K562 (cell line): ENCODE results near the gene GATA5. TPM values are rescaled to one million over a fixed set of nuclear protein-coding genes. Genes with fewer than 3 reads are reported as not detected.

Experiments used
- BACH1 ChIP-seq: fragments of 200-800 bp; sonication (Bioruptor generic); IDR thresholded peaks from 2 replicates; pipeline ENCODE4 v1.6.1; 2016; ENCODE audit warnings: missing genetic modification characterization, missing compliant biosample characterization
- DNMT1 ChIP-seq: fragments of 450-650 bp; IDR thresholded peaks from 2 replicates; pipeline ENCODE4 v1.6.1; 2016; ENCODE audit warnings: antibody characterized with exemption, mild to moderate bottlenecking
- FOXA3 ChIP-seq, 2 experiments: fragments of 450-650 bp in 1 of 2; sonication (generic) in 1 of 2; formaldehyde crosslinking; IDR thresholded peaks in 1 of 2; conservative IDR thresholded peaks in 1 of 2; 2 replicates each; pipeline versions ENCODE4 v1.4.0 to v1.8.0; 2020 to 2022; ENCODE audit warnings: mild to moderate bottlenecking in 2 of 2, missing genetic modification reagents in 1 of 2
- MAZ ChIP-seq, 2 experiments: fragments of 450-650 bp in 1 of 2; sonication (generic) in 1 of 2; formaldehyde crosslinking; IDR thresholded peaks in 1 of 2; conservative IDR thresholded peaks in 1 of 2; 2 replicates each; pipeline versions ENCODE4 v1.4.0 to v1.5.0; 2020; ENCODE audit warnings: mild to moderate bottlenecking in 1 of 2, missing genetic modification reagents in 1 of 2
- MBD2 ChIP-seq: sonication (generic); IDR thresholded peaks from 2 replicates; pipeline ENCODE4 v1.6.1; 2016; ENCODE audit warnings: low read depth, borderline replicate concordance
- NFIC ChIP-seq: fragments of 450-650 bp; IDR thresholded peaks from 2 replicates; pipeline ENCODE4 v1.6.1; 2017; ENCODE audit warnings: mild to moderate bottlenecking, inconsistent platforms
- PHTF2 ChIP-seq: fragments of 250-450 bp; sonication (Bioruptor Pico); IDR thresholded peaks from 2 replicates; pipeline ENCODE4 v1.5.0; 2021; ENCODE audit warnings: mild to moderate bottlenecking
- PYGO2 ChIP-seq: fragments of 450-650 bp; IDR thresholded peaks from 2 replicates; pipeline ENCODE4 v1.6.1; 2016; ENCODE audit warnings: mild to moderate bottlenecking, missing genetic modification characterization, moderate library complexity, missing compliant biosample characterization
- SMAD4 ChIP-seq: fragments of 250-450 bp; sonication (Bioruptor Pico); conservative IDR thresholded peaks from 2 replicates; pipeline ENCODE4 v1.8.0; 2021; ENCODE audit warnings: inconsistent platforms, mild to moderate bottlenecking, moderate library complexity
- SPI1 ChIP-seq: IDR thresholded peaks from 2 replicates; pipeline ENCODE4 v1.6.1; 2011; ENCODE audit warnings: low read depth, low read length, control low read depth, borderline replicate concordance
- ZNF436 ChIP-seq: fragments of 250-450, 450-650 bp; sonication (Bioruptor Pico); formaldehyde crosslinking; IDR thresholded peaks from 2 replicates; pipeline ENCODE4 v1.7.0; 2020; ENCODE audit warnings: mild to moderate bottlenecking
- ZNF780A ChIP-seq: fragments of 250-450 bp; sonication (Bioruptor Pico); IDR thresholded peaks from 2 replicates; pipeline ENCODE4 v1.5.0; 2021; ENCODE audit warnings: mild to moderate bottlenecking
- polyA plus RNA-seq, 8 experiments: library from polyadenylated mRNA; depleted of rRNA in 4 of 8; stranded (reverse) in 5 of 8; unstranded in 3 of 8; fragments of >200 nt; fragmentation: Nextera tagmentation in 2 of 8; fragmentation: Illumina TruSeq in 1 of 8; extraction: Ambion mirVana in 2 of 8; extraction: Trizol in 1 of 8; gene quantifications; 2 replicates each; pipeline versions ENCODE4 v1.2.1 to v1.2.3, GENCODE V29; 2011 to 2014; ENCODE audit warnings: inconsistent platforms in 1 of 8, missing spikeins in 1 of 8
- total RNA-seq, 7 experiments: library from RNA; depleted of rRNA in 6 of 7; stranded (reverse); fragments of >200 nt in 6 of 7; fragmentation: Illumina TruSeq in 2 of 7; extraction: Trizol in 2 of 7; gene quantifications; 2 replicates each; pipeline versions ENCODE4 v1.2.1 to v1.2.3, GENCODE V29; 2011 to 2021; ENCODE audit warnings: low replicate concordance in 1 of 7
- TF ChIP-seq, protein P1 (sequence below): fragments of 250-450 bp; sonication (Bioruptor Pico); IDR thresholded peaks from 2 replicates; pipeline ENCODE4 v1.9.0; 2021; ENCODE audit warnings: mild to moderate bottlenecking
- TF ChIP-seq, protein P2 (sequence below): fragments of 200-800 bp; sonication (Bioruptor generic); IDR thresholded peaks from 2 replicates; pipeline ENCODE4 v1.6.1; 2017; ENCODE audit warnings: missing genetic modification characterization, missing compliant biosample characterization
- TF ChIP-seq, protein P3 (sequence below): fragments of 250-450 bp; sonication (Bioruptor Pico); IDR thresholded peaks from 2 replicates; pipeline ENCODE4 v1.5.0; 2021; ENCODE audit warnings: mild to moderate bottlenecking, moderate library complexity
- TF ChIP-seq, protein P4 (sequence below): IDR thresholded peaks from 2 replicates; pipeline ENCODE4 v1.6.1; 2014; ENCODE audit warnings: antibody characterized with exemption
- TF ChIP-seq, protein P5 (sequence below): fragments of 250-450 bp; sonication (Bioruptor Pico); IDR thresholded peaks from 2 replicates; pipeline ENCODE4 v1.5.0; 2021
- TF ChIP-seq, protein P6 (sequence below): fragments of 250-450 bp; sonication (Bioruptor Pico); IDR thresholded peaks from 2 replicates; pipeline ENCODE4 v1.8.0; 2022; ENCODE audit warnings: moderate library complexity, mild to moderate bottlenecking, inconsistent platforms

The GATA5 gene
- total and polyA plus RNA-seq, 9 of the 15 experiments (the other 6 are each of a cell fraction or from before 2014, with no cell fraction given), result 0.09 to 0.57 (median 0.20) TPM; not detected in 3

DNA sequence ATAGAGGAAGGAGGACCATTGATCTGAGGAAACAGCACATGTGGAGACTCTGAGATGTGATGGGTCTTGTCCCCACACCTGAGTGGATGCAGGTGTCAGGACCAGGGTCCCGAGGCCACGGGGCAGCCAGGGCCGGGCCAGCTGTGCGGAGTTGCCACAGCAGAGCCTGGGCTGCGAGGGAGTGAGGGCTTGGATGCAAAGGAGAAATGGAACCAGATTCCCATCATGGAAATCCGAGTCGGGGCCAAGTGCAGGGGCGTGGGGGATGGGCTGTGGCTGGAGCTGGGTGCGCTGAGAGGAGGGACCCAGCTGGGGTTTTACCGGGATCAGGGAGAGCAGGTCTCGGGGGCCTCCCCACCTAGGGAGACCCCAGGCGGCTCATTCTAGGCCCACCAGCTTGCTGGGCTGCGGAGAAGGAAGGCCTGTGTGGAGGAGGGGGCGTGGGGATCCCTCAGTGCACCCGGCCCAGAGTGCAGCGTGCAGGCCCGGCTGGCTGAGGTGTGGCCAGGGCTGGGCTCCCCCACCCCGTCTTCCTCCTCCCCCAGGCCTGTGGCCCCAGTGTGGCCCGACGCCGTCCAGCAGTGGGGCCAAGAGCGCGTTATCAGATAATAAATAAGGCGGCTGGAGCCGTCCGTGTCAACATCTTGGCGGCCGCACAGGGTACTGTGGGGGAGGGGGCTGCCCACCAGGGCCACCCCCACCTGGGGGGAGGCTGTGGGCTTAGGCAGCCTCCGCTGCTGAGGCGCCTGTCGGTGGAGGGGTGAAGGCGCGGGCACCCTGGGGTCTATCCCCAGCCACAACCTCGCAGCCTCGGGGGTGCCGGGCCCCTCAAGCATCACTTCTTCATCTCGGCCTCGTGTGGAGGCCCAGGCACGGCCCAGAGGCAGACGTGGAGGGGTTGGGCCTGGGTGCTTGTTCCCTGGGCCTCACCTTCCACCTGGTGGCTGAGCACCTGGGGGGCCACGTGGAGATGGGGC lies 17.2 kb downstream of the GATA5 start (continued):
- TF ChIP-seq ZNF436 (CRISPR knock-in tag) (no peak), DNMT1 (no peak), MAZ (CRISPR knock-in tag; conservative IDR thresholded peaks at IDR 0.05 in 1 of 2, IDR thresholded peaks at IDR 0.05 in 1 of 2) (peak in 1 of 2 experiments; percentile 72; a peak in 1 of 4 replicates), SMAD4 (peak; percentile 73), BACH1 (tag) (no peak), PYGO2 (tag) (no peak), FOXA3 (CRISPR knock-in tag; conservative IDR thresholded peaks at IDR 0.05 in 1 of 2, IDR thresholded peaks at IDR 0.05 in 1 of 2) (0 out of 4 replicates have a peak, but pooled peaks of 1 of the 2 experiments have one; percentile 17), PHTF2 (CRISPR knock-in tag) (no peak), MBD2 (0 out of 2 replicates have a peak, but pooled peaks have one; percentile 21), NFIC (peak; percentile 20; the same call in 1 of the 2 replicates), SPI1 (no peak), ZNF780A (CRISPR knock-in tag) (no peak)
- TF ChIP-seq, protein P1, sequence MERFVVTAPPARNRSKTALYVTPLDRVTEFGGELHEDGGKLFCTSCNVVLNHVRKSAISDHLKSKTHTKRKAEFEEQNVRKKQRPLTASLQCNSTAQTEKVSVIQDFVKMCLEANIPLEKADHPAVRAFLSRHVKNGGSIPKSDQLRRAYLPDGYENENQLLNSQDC (CRISPR knock-in tag), result no peak
- TF ChIP-seq, protein P2, sequence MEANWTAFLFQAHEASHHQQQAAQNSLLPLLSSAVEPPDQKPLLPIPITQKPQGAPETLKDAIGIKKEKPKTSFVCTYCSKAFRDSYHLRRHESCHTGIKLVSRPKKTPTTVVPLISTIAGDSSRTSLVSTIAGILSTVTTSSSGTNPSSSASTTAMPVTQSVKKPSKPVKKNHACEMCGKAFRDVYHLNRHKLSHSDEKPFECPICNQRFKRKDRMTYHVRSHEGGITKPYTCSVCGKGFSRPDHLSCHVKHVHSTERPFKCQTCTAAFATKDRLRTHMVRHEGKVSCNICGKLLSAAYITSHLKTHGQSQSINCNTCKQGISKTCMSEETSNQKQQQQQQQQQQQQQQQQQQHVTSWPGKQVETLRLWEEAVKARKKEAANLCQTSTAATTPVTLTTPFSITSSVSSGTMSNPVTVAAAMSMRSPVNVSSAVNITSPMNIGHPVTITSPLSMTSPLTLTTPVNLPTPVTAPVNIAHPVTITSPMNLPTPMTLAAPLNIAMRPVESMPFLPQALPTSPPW, result peak; percentile 81
- TF ChIP-seq, protein P3, sequence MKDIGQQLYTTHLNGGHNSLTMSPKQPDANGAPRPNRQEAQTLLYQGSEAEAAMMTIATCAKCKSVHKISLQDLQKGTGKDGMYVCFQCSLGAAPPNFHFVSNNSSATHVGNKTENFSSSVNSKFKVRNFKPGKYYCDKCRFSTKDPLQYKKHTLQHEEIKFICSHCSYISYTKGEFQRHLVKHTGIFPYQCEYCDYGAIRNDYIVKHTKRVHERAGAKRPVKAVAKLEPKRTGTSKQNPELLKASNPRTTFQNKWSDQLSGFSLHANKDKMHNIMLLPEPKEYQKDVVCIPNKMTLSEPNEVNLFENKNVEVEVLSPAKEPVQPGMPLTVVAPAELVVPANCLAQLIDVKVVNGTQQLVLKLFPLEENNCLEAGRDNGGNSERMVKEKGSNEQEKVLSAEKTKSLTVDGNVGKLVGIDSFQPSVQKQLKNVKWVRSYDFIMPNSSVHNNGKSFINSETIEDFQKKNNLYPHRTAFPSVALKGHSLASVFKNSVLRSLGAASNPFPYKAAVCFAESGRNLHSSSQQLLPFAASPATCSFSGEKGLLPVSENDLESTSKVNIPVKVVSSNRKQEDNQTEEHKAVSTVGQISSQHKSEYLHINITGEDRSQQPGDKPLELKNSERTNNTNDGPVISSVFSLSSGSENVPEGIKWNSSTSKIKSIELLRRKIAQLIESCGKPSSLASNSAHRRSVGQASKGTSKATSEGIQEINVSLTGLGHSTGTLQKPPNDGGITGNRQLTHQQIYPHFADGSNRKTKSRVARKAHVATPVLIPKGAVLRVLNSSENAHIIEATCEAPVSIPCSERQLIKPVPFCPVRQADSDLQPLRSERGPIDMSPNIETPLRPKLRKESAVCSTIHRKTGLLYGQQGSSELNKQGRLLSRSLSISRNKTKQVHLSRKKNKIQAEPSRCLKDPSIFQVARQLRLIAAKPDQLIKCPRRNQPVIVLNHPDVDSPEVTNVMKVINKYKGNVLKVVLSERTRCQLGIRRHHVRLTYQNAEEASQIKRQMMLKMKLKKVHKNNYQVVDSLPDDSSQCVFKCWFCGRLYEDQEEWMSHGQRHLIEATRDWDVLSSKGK (CRISPR knock-in tag), result no peak
- TF ChIP-seq, protein P4, sequence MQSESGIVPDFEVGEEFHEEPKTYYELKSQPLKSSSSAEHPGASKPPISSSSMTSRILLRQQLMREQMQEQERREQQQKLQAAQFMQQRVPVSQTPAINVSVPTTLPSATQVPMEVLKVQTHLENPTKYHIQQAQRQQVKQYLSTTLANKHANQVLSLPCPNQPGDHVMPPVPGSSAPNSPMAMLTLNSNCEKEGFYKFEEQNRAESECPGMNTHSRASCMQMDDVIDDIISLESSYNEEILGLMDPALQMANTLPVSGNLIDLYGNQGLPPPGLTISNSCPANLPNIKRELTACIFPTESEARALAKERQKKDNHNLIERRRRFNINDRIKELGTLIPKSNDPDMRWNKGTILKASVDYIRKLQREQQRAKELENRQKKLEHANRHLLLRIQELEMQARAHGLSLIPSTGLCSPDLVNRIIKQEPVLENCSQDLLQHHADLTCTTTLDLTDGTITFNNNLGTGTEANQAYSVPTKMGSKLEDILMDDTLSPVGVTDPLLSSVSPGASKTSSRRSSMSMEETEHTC, result no peak
- TF ChIP-seq, protein P5, sequence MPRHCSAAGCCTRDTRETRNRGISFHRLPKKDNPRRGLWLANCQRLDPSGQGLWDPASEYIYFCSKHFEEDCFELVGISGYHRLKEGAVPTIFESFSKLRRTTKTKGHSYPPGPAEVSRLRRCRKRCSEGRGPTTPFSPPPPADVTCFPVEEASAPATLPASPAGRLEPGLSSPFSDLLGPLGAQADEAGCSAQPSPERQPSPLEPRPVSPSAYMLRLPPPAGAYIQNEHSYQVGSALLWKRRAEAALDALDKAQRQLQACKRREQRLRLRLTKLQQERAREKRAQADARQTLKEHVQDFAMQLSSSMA (CRISPR knock-in tag), result no peak
- TF ChIP-seq, protein P6, sequence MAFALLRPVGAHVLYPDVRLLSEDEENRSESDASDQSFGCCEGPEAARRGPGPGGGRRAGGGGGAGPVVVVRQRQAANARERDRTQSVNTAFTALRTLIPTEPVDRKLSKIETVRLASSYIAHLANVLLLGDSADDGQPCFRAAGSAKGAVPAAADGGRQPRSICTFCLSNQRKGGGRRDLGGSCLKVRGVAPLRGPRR (CRISPR knock-in tag), result no peak
